Activated CD4-positive, alpha-beta memory T cell treated with anti-CD3 and anti-CD28 coated beads for 36 hours (primary cell): ENCODE results near the gene LPCAT1. TPM values are rescaled to one million over a fixed set of nuclear protein-coding genes. Genes with fewer than 3 reads are reported as not detected.
"Not testable (repeated sequence)": the region's sequence is repeated elsewhere in the genome, so short reads cannot be mapped to it uniquely, and the experiment has no call there.

ENCODE experiments used
- CTCF ChIA-PET: fragments of 350-600 bp; sonication (Branson Sonifier 250); formaldehyde crosslinking; loops from one replicate; lab custom pipeline; 2021; ENCODE audit warnings: antibody characterized with exemption, inconsistent platforms; lab: Charles Lee
- POLR2A ChIA-PET: fragments of 350-600 bp; sonication (Branson Sonifier 250); formaldehyde crosslinking; loops from one replicate; lab custom pipeline; 2021; ENCODE audit warnings: antibody characterized with exemption; lab: Charles Lee
- DNase-seq: peaks from one replicate; pipeline ENCODE4 v3.0.0-alpha.2; 2020
- H3K27ac Mint-ChIP-seq: one replicate; pipeline ENCODE4 v1.8.0; 2021; ENCODE audit warnings: mixed read lengths
- H3K27me3 Mint-ChIP-seq: one replicate; pipeline ENCODE4 v1.8.0; 2021; ENCODE audit warnings: mixed read lengths
- H3K36me3 Mint-ChIP-seq: one replicate; pipeline ENCODE4 v1.8.0; 2021; ENCODE audit warnings: mixed read lengths
- H3K4me1 Mint-ChIP-seq: one replicate; pipeline ENCODE4 v1.8.0; 2021; ENCODE audit warnings: low read depth, mixed read lengths
- H3K4me3 Mint-ChIP-seq: one replicate; pipeline ENCODE4 v1.8.0; 2021; ENCODE audit warnings: mild to moderate bottlenecking, mixed read lengths
- H3K9me3 Mint-ChIP-seq: one replicate; pipeline ENCODE4 v1.8.0; 2021; ENCODE audit warnings: mixed read lengths
- intact Hi-C: fragments of 100-400 bp; cut with micrococcal nuclease; formaldehyde crosslinking; loops from one replicate; pipeline ENCODE4 v1.15.1; 2023
- total RNA-seq, 2 experiments: library from RNA; stranded (reverse); gene quantifications; one replicate each; pipeline ENCODE4 v1.2.3, GENCODE V29; 2021

The LPCAT1 gene
- total RNA-seq, 2 experiments from 2014 or later: 48.4 to 51.4 TPM

GRCh38 chr5:1429496-1429895 lies 94.3 kb downstream of the LPCAT1 start:
- no peaks in the 10 kb centered on the region for H3K4me1 Mint-ChIP-seq
- peaks cover 4% of the 10 kb centered on the region for H3K36me3 Mint-ChIP-seq
- H3K9me3 Mint-ChIP-seq: peaks cover 50% of the 10 kb centered on the region
- peaks cover 8% of the 10 kb centered on the region for H3K27me3 Mint-ChIP-seq
- H3K4me3 Mint-ChIP-seq: no peak overlapping the region
- ChIA-PET POLR2A (no interaction called here), CTCF (no interaction called here)
- intact Hi-C loops: no loop called here
- no peak for DNase-seq
- H3K27ac Mint-ChIP-seq: no peak overlapping the region

- ChIA-PET CTCF (no interaction called here), POLR2A (no interaction called here)
- Mint-ChIP-seq H3K27ac (no peak overlapping the region), H3K9me3 (peaks cover 50% of the 10 kb centered on the region), H3K4me3 (no peak overlapping the region), H3K27me3 (peaks cover 11% of the 10 kb centered on the region), H3K36me3 (peaks cover 4% of the 10 kb centered on the region), H3K4me1 (no peaks in the 10 kb centered on the region)
- intact Hi-C loops: no loop called here
- no peak for DNase-seq
Measured at GRCh38 chr5:1429066-1429465, 94.7 kb downstream of the LPCAT1 start.

- Mint-ChIP-seq H3K4me3 (no peak overlapping the region), H3K27me3 (peaks cover 5% of the 10 kb centered on the region), H3K9me3 (peaks cover 50% of the 10 kb centered on the region), H3K36me3 (peaks cover 4% of the 10 kb centered on the region), H3K4me1 (no peaks in the 10 kb centered on the region), H3K27ac (no peak overlapping the region)
- intact Hi-C loops: no loop called here
- ChIA-PET POLR2A (no interaction called here), CTCF (no interaction called here)
- no peak for DNase-seq
Measured at GRCh38 chr5:1428107-1428506, 95.7 kb downstream of the LPCAT1 start.

- POLR2A ChIA-PET: no interaction called here
- DNase-seq: no peak
- peaks cover 5% of the 10 kb centered on the region for H3K27me3 Mint-ChIP-seq
- intact Hi-C loops: no loop called here
- H3K36me3 Mint-ChIP-seq: peaks cover 4% of the 10 kb centered on the region
- peaks cover 43% of the 10 kb centered on the region for H3K9me3 Mint-ChIP-seq
- CTCF ChIA-PET: no interaction called here
- H3K4me3 Mint-ChIP-seq: no peak overlapping the region
- no peak overlapping the region for H3K27ac Mint-ChIP-seq
- H3K4me1 Mint-ChIP-seq: no peaks in the 10 kb centered on the region
Measured at GRCh38 chr5:1424716-1425115, 99.0 kb downstream of the LPCAT1 start.

- no peaks in the 10 kb centered on the region for H3K4me1 Mint-ChIP-seq
- H3K27me3 Mint-ChIP-seq: peaks cover 5% of the 10 kb centered on the region
- DNase-seq: no peak
- no peak overlapping the region for H3K27ac Mint-ChIP-seq
- intact Hi-C loops: no loop called here
- H3K9me3 Mint-ChIP-seq: peaks cover 36% of the 10 kb centered on the region
- CTCF ChIA-PET: no interaction called here
- peaks cover 4% of the 10 kb centered on the region for H3K36me3 Mint-ChIP-seq
- H3K4me3 Mint-ChIP-seq: no peak overlapping the region
- POLR2A ChIA-PET: no interaction called here
Measured at GRCh38 chr5:1423901-1424603, 99.7 kb downstream of the LPCAT1 start.

GRCh38 chr5:1422522-1422921 lies 101.2 kb downstream of the LPCAT1 start:
- POLR2A ChIA-PET, H3K27me3 Mint-ChIP-seq, intact Hi-C loops, H3K4me3 Mint-ChIP-seq, DNase-seq, CTCF ChIA-PET, H3K4me1 Mint-ChIP-seq, H3K27ac Mint-ChIP-seq, H3K36me3 Mint-ChIP-seq: not testable (repeated sequence)
- peaks cover 21% of the 10 kb centered on the region for H3K9me3 Mint-ChIP-seq

- Mint-ChIP-seq H3K9me3 (peaks cover 15% of the 10 kb centered on the region), H3K4me3 (no peak overlapping the region), H3K36me3 (peaks cover 2% of the 10 kb centered on the region), H3K27me3 (peaks cover 5% of the 10 kb centered on the region), H3K27ac (no peak overlapping the region), H3K4me1 (no peaks in the 10 kb centered on the region)
- intact Hi-C loops: no loop called here
- POLR2A ChIA-PET: no interaction called here
- CTCF ChIA-PET: no interaction called here
- no peak for DNase-seq
Measured at GRCh38 chr5:1421521-1422341, 102.0 kb downstream of the LPCAT1 start.

GRCh38 chr5:1420211-1421195 lies 103.3 kb downstream of the LPCAT1 start:
- Mint-ChIP-seq H3K4me3 (no peak overlapping the region), H3K36me3 (no peaks in the 10 kb centered on the region), H3K27me3 (peaks cover 5% of the 10 kb centered on the region), H3K9me3 (peaks cover 4% of the 10 kb centered on the region), H3K4me1 (no peaks in the 10 kb centered on the region), H3K27ac (no peak overlapping the region)
- POLR2A ChIA-PET: no interaction called here
- CTCF ChIA-PET: no interaction called here
- no peak for DNase-seq
- intact Hi-C loops: no loop called here

- intact Hi-C loops: no loop called here
- DNase-seq: no peak
- Mint-ChIP-seq H3K4me1 (no peaks in the 10 kb centered on the region), H3K27ac (no peak overlapping the region), H3K36me3 (no peaks in the 10 kb centered on the region), H3K9me3 (no peaks in the 10 kb centered on the region), H3K27me3 (peaks cover 3% of the 10 kb centered on the region), H3K4me3 (no peak overlapping the region)
- ChIA-PET POLR2A (no interaction called here), CTCF (no interaction called here)
Measured at GRCh38 chr5:1419476-1420210, 104.1 kb downstream of the LPCAT1 start.

- Mint-ChIP-seq H3K9me3 (no peaks in the 10 kb centered on the region), H3K27ac (no peak overlapping the region), H3K27me3 (no peaks in the 10 kb centered on the region), H3K36me3 (no peaks in the 10 kb centered on the region), H3K4me3 (no peak overlapping the region), H3K4me1 (no peaks in the 10 kb centered on the region)
- intact Hi-C loops: no loop called here
- no peak for DNase-seq
- CTCF ChIA-PET: no interaction called here
- POLR2A ChIA-PET: no interaction called here
Measured at GRCh38 chr5:1418921-1419280, 104.9 kb downstream of the LPCAT1 start.

GRCh38 chr5:1418238-1418920 lies 105.4 kb downstream of the LPCAT1 start:
- no peaks in the 10 kb centered on the region for H3K9me3 Mint-ChIP-seq
- CTCF ChIA-PET: no interaction called here
- intact Hi-C loops: no loop called here

More at GRCh38 chr5:1418238-1418920, 105.4 kb downstream of the LPCAT1 start:
- Mint-ChIP-seq H3K36me3 (no peaks in the 10 kb centered on the region), H3K4me1 (no peaks in the 10 kb centered on the region), H3K27ac (no peak overlapping the region), H3K27me3 (no peaks in the 10 kb centered on the region), H3K4me3 (no peak overlapping the region)
- DNase-seq: no peak
- POLR2A ChIA-PET: no interaction called here
